Caco-2 (cell line): ENCODE measurements around the gene ELP5. TPM values are rescaled to one million over a fixed set of nuclear protein-coding genes. Genes with fewer than 3 reads are reported as not detected.

Experiments
- BruUV-seq: library from RNA; stranded (reverse); fragments of 400-500 nt; replicated peaks from 2 replicates; lab custom pipeline; 2021; lab: Mats Ljungman, UMichigan
- CTCF ChIA-PET: fragments of 300-600 bp; sonication (Branson Sonifier 250); formaldehyde crosslinking; loops from one replicate; lab custom pipeline; 2022; ENCODE audit warnings: antibody characterized with exemption; lab: Charles Lee
- POLR2A ChIA-PET: fragments of 300-600 bp; sonication (Branson Sonifier 250); formaldehyde crosslinking; loops from one replicate; lab custom pipeline; 2022; ENCODE audit warnings: antibody characterized with exemption; lab: Charles Lee
- DNase-seq, 2 experiments: peaks; one replicate each; pipeline versions ENCODE4 v3.0.0 to v3.0.0-alpha.2; 2020 to 2022
- H3K27me3 ChIP-seq: replicated peaks from 2 replicates; pipeline ENCODE4 v1.6.0; 2011; ENCODE audit warnings: low read length; ENCODE audit not compliant: control insufficient read depth, insufficient read depth
- H3K36me3 ChIP-seq: 2 replicates; pipeline ENCODE4 v1.5.1; 2011; ENCODE audit warnings: low read length; ENCODE audit not compliant: control insufficient read depth, insufficient read depth
- H3K4me1 ChIP-seq: fragments of 250-450 bp; sonication (Bioruptor Pico); 2 replicates; pipeline ENCODE4 v1.5.1; 2020; ENCODE audit warnings: mild to moderate bottlenecking
- H3K4me3 ChIP-seq: 2 replicates; pipeline ENCODE4 v1.5.1; 2011; ENCODE audit warnings: low read depth, mild to moderate bottlenecking, control low read depth, low read length
- H3K9me3 ChIP-seq: fragments of 250-450 bp; sonication (Bioruptor Pico); 2 replicates; pipeline ENCODE4 v1.5.1; 2020; ENCODE audit warnings: mild to moderate bottlenecking, moderate library complexity
- H3K27ac Mint-ChIP-seq: one replicate; pipeline ENCODE4 v1.8.0; 2022; ENCODE audit warnings: mixed read lengths; ENCODE audit not compliant: unreplicated experiment
- H3K27me3 Mint-ChIP-seq: one replicate; pipeline ENCODE4 v1.8.0; 2022; ENCODE audit warnings: mixed read lengths; ENCODE audit not compliant: insufficient read depth, unreplicated experiment
- H3K36me3 Mint-ChIP-seq: one replicate; pipeline ENCODE4 v1.8.0; 2022; ENCODE audit warnings: mild to moderate bottlenecking, mixed read lengths; ENCODE audit not compliant: insufficient read depth, unreplicated experiment
- H3K4me1 Mint-ChIP-seq: one replicate; pipeline ENCODE4 v1.8.0; 2022; ENCODE audit warnings: low read depth, mixed read lengths; ENCODE audit not compliant: unreplicated experiment
- H3K4me3 Mint-ChIP-seq: one replicate; pipeline ENCODE4 v1.8.0; 2022; ENCODE audit warnings: mild to moderate bottlenecking, moderate library complexity, mixed read lengths; ENCODE audit not compliant: unreplicated experiment
- H3K9me3 Mint-ChIP-seq: one replicate; pipeline ENCODE4 v1.8.0; 2022; ENCODE audit warnings: mixed read lengths; ENCODE audit not compliant: unreplicated experiment
- intact Hi-C: fragments of 100-400 bp; cut with micrococcal nuclease; formaldehyde crosslinking; loops from one replicate; pipeline ENCODE4 v1.10.0; 2022; ENCODE audit not compliant: unreplicated experiment
- total RNA-seq: library from RNA; stranded (reverse); gene quantifications from 2 replicates; pipeline ENCODE4 v1.2.3, GENCODE V29; 2022
- TF ChIP-seq, protein P1 (sequence below), 2 experiments: fragments of 200-600 bp in 1 of 2; IDR thresholded peaks; 1 replicate in 1 of 2; 2 replicates in 1 of 2; pipeline versions ENCODE4 v1.5.1 to v1.8.0; 2011 to 2022; ENCODE audit warnings: antibody characterized with exemption in 1 of 2, control low read depth in 1 of 2, inconsistent platforms in 1 of 2, low read depth in 1 of 2, low read length in 1 of 2, mild to moderate bottlenecking in 1 of 2, moderate library complexity in 1 of 2; ENCODE audit not compliant: insufficient read depth in 1 of 2, severe bottlenecking in 1 of 2, unreplicated experiment in 1 of 2

The ELP5 gene
- total RNA-seq, 1 experiment from 2014 or later, result 43.2 TPM

GRCh38 chr17:7306911-7307685 lies 55.1 kb downstream of the ELP5 start, which contains the start of gene EIF5A:
Gene EIF5A (plus strand): TSS chr17:7307628. CDS start chr17:7309636, 2,008 bp downstream.
- CTCF ChIA-PET, result no interaction called here

GRCh38 chr17:7307686-7308624 lies 55.9 kb downstream of the ELP5 start:
- DNase-seq, result peak in 1 of 2 experiments; percentile 34
- POLR2A ChIA-PET, result no interaction called here
- Mint-ChIP-seq H3K36me3 (peaks cover 62% of the 10 kb centered on the region), H3K4me1 (peaks cover 10% of the 10 kb centered on the region), H3K4me3 (peak overlapping the region; percentile 93), H3K27me3 (no peaks in the 10 kb centered on the region), H3K9me3 (no peaks in the 10 kb centered on the region), H3K27ac (peak overlapping the region; percentile 93)
- BruUV-seq, result TSS peak; percentile 74
- peak overlapping the region; percentile 71 for H3K4me3 ChIP-seq
- intact Hi-C loops, result loop anchor here (5.0 kb wide), 1 partner anchor 174 kb away; the partner anchor contains the start of genes POLR2A and SLC35G6
- CTCF ChIA-PET, result no interaction called here
- H3K9me3 ChIP-seq, result no peaks in the 10 kb centered on the region
- peaks cover 5% of the 10 kb centered on the region for H3K36me3 ChIP-seq
- H3K4me1 ChIP-seq, result no peaks in the 10 kb centered on the region; the same call in 1 of the 2 replicates
- TF ChIP-seq, protein P1, sequence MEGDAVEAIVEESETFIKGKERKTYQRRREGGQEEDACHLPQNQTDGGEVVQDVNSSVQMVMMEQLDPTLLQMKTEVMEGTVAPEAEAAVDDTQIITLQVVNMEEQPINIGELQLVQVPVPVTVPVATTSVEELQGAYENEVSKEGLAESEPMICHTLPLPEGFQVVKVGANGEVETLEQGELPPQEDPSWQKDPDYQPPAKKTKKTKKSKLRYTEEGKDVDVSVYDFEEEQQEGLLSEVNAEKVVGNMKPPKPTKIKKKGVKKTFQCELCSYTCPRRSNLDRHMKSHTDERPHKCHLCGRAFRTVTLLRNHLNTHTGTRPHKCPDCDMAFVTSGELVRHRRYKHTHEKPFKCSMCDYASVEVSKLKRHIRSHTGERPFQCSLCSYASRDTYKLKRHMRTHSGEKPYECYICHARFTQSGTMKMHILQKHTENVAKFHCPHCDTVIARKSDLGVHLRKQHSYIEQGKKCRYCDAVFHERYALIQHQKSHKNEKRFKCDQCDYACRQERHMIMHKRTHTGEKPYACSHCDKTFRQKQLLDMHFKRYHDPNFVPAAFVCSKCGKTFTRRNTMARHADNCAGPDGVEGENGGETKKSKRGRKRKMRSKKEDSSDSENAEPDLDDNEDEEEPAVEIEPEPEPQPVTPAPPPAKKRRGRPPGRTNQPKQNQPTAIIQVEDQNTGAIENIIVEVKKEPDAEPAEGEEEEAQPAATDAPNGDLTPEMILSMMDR (IDR thresholded peaks at IDR 0.05; ENCODE audit: insufficient read depth in 1 of 2, low read depth in 1 of 2, low read length in 1 of 2, severe bottlenecking in 1 of 2, unreplicated experiment in 1 of 2), result no peak
- H3K27me3 ChIP-seq, result no peaks in the 10 kb centered on the region

More at GRCh38 chr17:7306911-7307685, 55.1 kb downstream of the ELP5 start, which contains the start of gene EIF5A:
- peaks cover 53% of the 10 kb centered on the region for H3K36me3 Mint-ChIP-seq
- peaks cover 5% of the 10 kb centered on the region for H3K36me3 ChIP-seq
- no peaks in the 10 kb centered on the region for H3K27me3 Mint-ChIP-seq
- H3K4me3 Mint-ChIP-seq, result peak within 1 kb of the TSS; percentile 93
- intact Hi-C loops, result loop anchor here (5.0 kb wide), 1 partner anchor 175 kb away; the partner anchor contains the start of genes POLR2A and SLC35G6
- no peaks in the 10 kb centered on the region for H3K9me3 ChIP-seq
- H3K4me1 ChIP-seq, result no peaks in the 10 kb centered on the region; the same call in 1 of the 2 replicates
- H3K27me3 ChIP-seq, result no peaks in the 10 kb centered on the region
- H3K4me3 ChIP-seq, result peak within 1 kb of the TSS; percentile 71
- POLR2A ChIA-PET, result no interaction called here
- peaks cover 10% of the 10 kb centered on the region for H3K4me1 Mint-ChIP-seq
- H3K9me3 Mint-ChIP-seq, result no peaks in the 10 kb centered on the region
- DNase-seq, result peak; percentile 94 to 98
- H3K27ac Mint-ChIP-seq, result peak within 1 kb of the TSS; percentile 93
- no TSS peak for BruUV-seq
- TF ChIP-seq, protein P1 (IDR thresholded peaks at IDR 0.05; ENCODE audit: insufficient read depth in 1 of 2, low read depth in 1 of 2, low read length in 1 of 2, severe bottlenecking in 1 of 2, unreplicated experiment in 1 of 2), result no peak
